Germinal center (tissue), 1 donor: ENCODE results near the gene E2F1.

Experiments used
- DNase-seq: peaks from one replicate; pipeline ENCODE4 v3.0.0; 2012; ENCODE audit warnings: mixed read lengths, low spot score

Gene E2F1

GRCh38 chr20:33671573-33672288 is 14.5 kb downstream of the E2F1 start:
- no peak for DNase-seq

- DNase-seq, result no peak
Observed at GRCh38 chr20:33670715-33671499, 15.3 kb downstream of the E2F1 start.

GRCh38 chr20:33669873-33670640 is 16.1 kb downstream of the E2F1 start:
- no peak for DNase-seq

- no peak for DNase-seq
Observed at GRCh38 chr20:33669224-33669623, 17.0 kb downstream of the E2F1 start.

- no peak for DNase-seq
Observed at GRCh38 chr20:33668466-33669155, 17.6 kb downstream of the E2F1 start.

GRCh38 chr20:33667676-33668465 is 18.3 kb downstream of the E2F1 start:
- peak; percentile 84 for DNase-seq

GRCh38 chr20:33667245-33667675 is 18.9 kb downstream of the E2F1 start:
- DNase-seq, result peak; percentile 28

- DNase-seq, result peak; percentile 89
Observed at GRCh38 chr20:33666293-33667244, 19.6 kb downstream of the E2F1 start, which contains the start of gene ACTL10. TSS of gene ACTL10 (plus strand) at chr20:33666943. CDS start at chr20:33667498, 555 bp downstream.

- DNase-seq, result no peak
Observed at GRCh38 chr20:33664762-33665144, 21.4 kb downstream of the E2F1 start.

- DNase-seq, result no peak
Observed at GRCh38 chr20:33664085-33664761, 22.0 kb downstream of the E2F1 start.

GRCh38 chr20:33663161-33664084 is 22.8 kb downstream of the E2F1 start:
- peak; percentile 88 for DNase-seq

- no peak for DNase-seq
Observed at GRCh38 chr20:33662172-33662571, 24.0 kb downstream of the E2F1 start, which contains the start of gene C20orf144. TSS of gene C20orf144 (plus strand) at chr20:33662327. CDS start at chr20:33662346, 19 bp downstream.

- DNase-seq, result no peak
Observed at GRCh38 chr20:33660685-33661058, 25.5 kb downstream of the E2F1 start.

- no peak for DNase-seq
Observed at GRCh38 chr20:33660035-33660684, 26.0 kb downstream of the E2F1 start.

GRCh38 chr20:33659341-33660034 is 26.7 kb downstream of the E2F1 start:
- DNase-seq, result no peak

- no peak for DNase-seq
Observed at GRCh38 chr20:33658929-33659328, 27.3 kb downstream of the E2F1 start.

GRCh38 chr20:33658510-33658909 is 27.7 kb downstream of the E2F1 start:
- no peak for DNase-seq
